Measurements from ENCODE around the gene TNFSF9.

- TF ChIP-seq, protein P1, sequence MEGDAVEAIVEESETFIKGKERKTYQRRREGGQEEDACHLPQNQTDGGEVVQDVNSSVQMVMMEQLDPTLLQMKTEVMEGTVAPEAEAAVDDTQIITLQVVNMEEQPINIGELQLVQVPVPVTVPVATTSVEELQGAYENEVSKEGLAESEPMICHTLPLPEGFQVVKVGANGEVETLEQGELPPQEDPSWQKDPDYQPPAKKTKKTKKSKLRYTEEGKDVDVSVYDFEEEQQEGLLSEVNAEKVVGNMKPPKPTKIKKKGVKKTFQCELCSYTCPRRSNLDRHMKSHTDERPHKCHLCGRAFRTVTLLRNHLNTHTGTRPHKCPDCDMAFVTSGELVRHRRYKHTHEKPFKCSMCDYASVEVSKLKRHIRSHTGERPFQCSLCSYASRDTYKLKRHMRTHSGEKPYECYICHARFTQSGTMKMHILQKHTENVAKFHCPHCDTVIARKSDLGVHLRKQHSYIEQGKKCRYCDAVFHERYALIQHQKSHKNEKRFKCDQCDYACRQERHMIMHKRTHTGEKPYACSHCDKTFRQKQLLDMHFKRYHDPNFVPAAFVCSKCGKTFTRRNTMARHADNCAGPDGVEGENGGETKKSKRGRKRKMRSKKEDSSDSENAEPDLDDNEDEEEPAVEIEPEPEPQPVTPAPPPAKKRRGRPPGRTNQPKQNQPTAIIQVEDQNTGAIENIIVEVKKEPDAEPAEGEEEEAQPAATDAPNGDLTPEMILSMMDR (IDR thresholded peaks at IDR 0.05 in 4 of 5, conservative IDR thresholded peaks at IDR 0.05 in 1 of 5), result no peak
- no peak for TF ChIP-seq POLR2A (IDR thresholded peaks at IDR 0.05)
Observed at GRCh38 chr19:6568010-6568526, 37.2 kb downstream of the TNFSF9 start.
